ENCODE results near the gene AFMID.

Gene AFMID

DNA sequence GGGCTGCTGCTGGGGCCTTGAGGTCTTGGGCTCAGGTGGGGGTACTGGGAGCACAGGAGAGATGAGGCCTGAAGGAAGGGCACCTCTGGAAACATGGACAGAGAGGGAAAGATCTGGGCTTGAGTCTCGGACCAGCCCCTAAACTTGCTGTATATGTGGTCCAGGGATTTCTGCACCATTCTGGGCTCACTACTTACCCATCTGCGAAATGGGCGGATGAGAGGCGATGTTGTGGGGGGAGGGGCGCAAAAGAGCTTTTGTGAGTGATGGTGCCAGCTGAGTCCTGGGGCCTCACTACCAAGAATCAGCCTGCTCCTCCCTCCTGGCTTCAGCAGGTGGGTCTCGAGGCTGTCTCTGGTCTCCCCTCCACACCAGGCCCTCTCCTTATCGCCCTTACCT lies 40.7 kb upstream of the AFMID start:
- no peaks in the 10 kb centered on the region for H3K9me2 ChIP-seq (replicated peaks; ENCODE audit: low read depth, low read length)
- no peaks in the 10 kb centered on the region for H3F3A ChIP-seq (ENCODE audit: low read depth)
- no peaks in the 10 kb centered on the region for H3K36me3 ChIP-seq (ENCODE audit: insufficient read depth, low read length)
- H3K9me3 ChIP-seq (ENCODE audit: insufficient read depth, low read depth, low read length) = no peaks in the 10 kb centered on the region
- TF ChIP-seq, protein P1, sequence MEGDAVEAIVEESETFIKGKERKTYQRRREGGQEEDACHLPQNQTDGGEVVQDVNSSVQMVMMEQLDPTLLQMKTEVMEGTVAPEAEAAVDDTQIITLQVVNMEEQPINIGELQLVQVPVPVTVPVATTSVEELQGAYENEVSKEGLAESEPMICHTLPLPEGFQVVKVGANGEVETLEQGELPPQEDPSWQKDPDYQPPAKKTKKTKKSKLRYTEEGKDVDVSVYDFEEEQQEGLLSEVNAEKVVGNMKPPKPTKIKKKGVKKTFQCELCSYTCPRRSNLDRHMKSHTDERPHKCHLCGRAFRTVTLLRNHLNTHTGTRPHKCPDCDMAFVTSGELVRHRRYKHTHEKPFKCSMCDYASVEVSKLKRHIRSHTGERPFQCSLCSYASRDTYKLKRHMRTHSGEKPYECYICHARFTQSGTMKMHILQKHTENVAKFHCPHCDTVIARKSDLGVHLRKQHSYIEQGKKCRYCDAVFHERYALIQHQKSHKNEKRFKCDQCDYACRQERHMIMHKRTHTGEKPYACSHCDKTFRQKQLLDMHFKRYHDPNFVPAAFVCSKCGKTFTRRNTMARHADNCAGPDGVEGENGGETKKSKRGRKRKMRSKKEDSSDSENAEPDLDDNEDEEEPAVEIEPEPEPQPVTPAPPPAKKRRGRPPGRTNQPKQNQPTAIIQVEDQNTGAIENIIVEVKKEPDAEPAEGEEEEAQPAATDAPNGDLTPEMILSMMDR (conservative IDR thresholded peaks at IDR 0.05; ENCODE audit: low read length) = no peak
- no peak for TF ChIP-seq EZH2phosphoT487 (IDR thresholded peaks at IDR 0.05; ENCODE audit: borderline replicate concordance)
- H3K79me2 ChIP-seq (ENCODE audit: insufficient read depth, low read length) = no peaks in the 10 kb centered on the region
- no peak overlapping the region for H2AFZ ChIP-seq (ENCODE audit: low read length)
- H3K4me2 ChIP-seq (ENCODE audit: low read depth, low read length, poor library complexity, severe bottlenecking) = no peak overlapping the region
- no peaks in the 10 kb centered on the region for H3K4me1 ChIP-seq (ENCODE audit: insufficient read depth, low read length, poor library complexity, severe bottlenecking)
- peaks cover 3% of the 10 kb centered on the region for H4K20me1 ChIP-seq (ENCODE audit: insufficient read depth, low read length, poor library complexity, severe bottlenecking)
- H3K27me3 ChIP-seq (ENCODE audit: insufficient read depth, low read length, poor library complexity, severe bottlenecking) = no peaks in the 10 kb centered on the region
- H3K4me3 ChIP-seq (ENCODE audit: low read length, poor library complexity, severe bottlenecking) = no peak overlapping the region
- H3K9ac ChIP-seq (ENCODE audit: low read depth, low read length, poor library complexity, severe bottlenecking) = no peak overlapping the region

GRCh38 chr17:78146881-78147280 lies 40.3 kb upstream of the AFMID start:
- Histone ChIP-seq H3K9me3 (ENCODE audit: insufficient read depth, low read depth, low read length) (no peaks in the 10 kb centered on the region), H3F3A (ENCODE audit: low read depth) (no peaks in the 10 kb centered on the region), H3K4me1 (ENCODE audit: insufficient read depth, low read length, poor library complexity, severe bottlenecking) (no peaks in the 10 kb centered on the region), H3K36me3 (ENCODE audit: insufficient read depth, low read length) (no peaks in the 10 kb centered on the region), H3K4me3 (ENCODE audit: low read length, poor library complexity, severe bottlenecking) (no peak overlapping the region), H4K20me1 (ENCODE audit: insufficient read depth, low read length, poor library complexity, severe bottlenecking) (no peaks in the 10 kb centered on the region), H3K79me2 (ENCODE audit: insufficient read depth, low read length) (no peaks in the 10 kb centered on the region), H3K4me2 (ENCODE audit: low read depth, low read length, poor library complexity, severe bottlenecking) (no peak overlapping the region), H2AFZ (ENCODE audit: low read length) (no peak overlapping the region), H3K27me3 (ENCODE audit: insufficient read depth, low read length, poor library complexity, severe bottlenecking) (no peaks in the 10 kb centered on the region), H3K9ac (ENCODE audit: low read depth, low read length, poor library complexity, severe bottlenecking) (no peak overlapping the region), H3K9me2 (replicated peaks; ENCODE audit: low read depth, low read length) (no peaks in the 10 kb centered on the region)
- no peak for TF ChIP-seq EZH2phosphoT487 (IDR thresholded peaks at IDR 0.05; ENCODE audit: borderline replicate concordance)
- TF ChIP-seq, protein P1 (conservative IDR thresholded peaks at IDR 0.05; ENCODE audit: low read length) = no peak

GRCh38 chr17:78147315-78147998 lies 39.7 kb upstream of the AFMID start:
- no peaks in the 10 kb centered on the region for H3K79me2 ChIP-seq (ENCODE audit: insufficient read depth, low read length)
- H3K9ac ChIP-seq (ENCODE audit: low read depth, low read length, poor library complexity, severe bottlenecking) = no peak overlapping the region
- H3K4me1 ChIP-seq (ENCODE audit: insufficient read depth, low read length, poor library complexity, severe bottlenecking) = no peaks in the 10 kb centered on the region
- no peaks in the 10 kb centered on the region for H3K27me3 ChIP-seq (ENCODE audit: insufficient read depth, low read length, poor library complexity, severe bottlenecking)
- H3K9me3 ChIP-seq (ENCODE audit: insufficient read depth, low read depth, low read length) = no peaks in the 10 kb centered on the region
- H3F3A ChIP-seq (ENCODE audit: low read depth) = no peaks in the 10 kb centered on the region
- no peak overlapping the region for H2AFZ ChIP-seq (ENCODE audit: low read length)
- TF ChIP-seq EZH2phosphoT487 (IDR thresholded peaks at IDR 0.05; ENCODE audit: borderline replicate concordance) = no peak
- TF ChIP-seq, protein P1 (conservative IDR thresholded peaks at IDR 0.05; ENCODE audit: low read length) = no peak
- no peaks in the 10 kb centered on the region for H4K20me1 ChIP-seq (ENCODE audit: insufficient read depth, low read length, poor library complexity, severe bottlenecking)
- no peaks in the 10 kb centered on the region for H3K36me3 ChIP-seq (ENCODE audit: insufficient read depth, low read length)
- H3K4me2 ChIP-seq (ENCODE audit: low read depth, low read length, poor library complexity, severe bottlenecking) = no peak overlapping the region
- H3K4me3 ChIP-seq (ENCODE audit: low read length, poor library complexity, severe bottlenecking) = no peak overlapping the region
- H3K9me2 ChIP-seq (replicated peaks; ENCODE audit: low read depth, low read length) = no peaks in the 10 kb centered on the region
